Stimulated activated CD4-positive, alpha-beta T cell treated with anti-CD3 and anti-CD28 coated beads, Interleukin-1b, Interleukin-23, amount 100 ng/mL, for 24 hours (primary cell): ENCODE measurements around the gene ABHD18.
"Not testable (repeated sequence)": the region's sequence is repeated elsewhere in the genome, so short reads cannot be mapped to it uniquely, and the experiment has no call there.

Experiments
- DNase-seq, 4 experiments: peaks; one replicate each; pipeline ENCODE4 v3.0.0-alpha.2; 2020; ENCODE audit warnings: low read depth in 4 of 4, low spot score in 1 of 4

ABHD18 gene

GRCh38 chr4:127965062-127965802 lies at the start of gene ABHD18, which contains the start of gene MFSD8:
TSS of gene ABHD18 (plus strand) at chr4:127965406. CDS start at chr4:127982956, 17,550 bp downstream.
TSS of gene MFSD8 (minus strand) at chr4:127965173. CDS start at chr4:127965133, 40 bp downstream.
- DNase-seq, result peak; percentile 94 to 99 (median 98)

GRCh38 chr4:127916512-127916911 lies 48.7 kb upstream of the ABHD18 start:
- no peak for DNase-seq

GRCh38 chr4:127917151-127917550 lies 48.1 kb upstream of the ABHD18 start:
- DNase-seq, result no peak

GRCh38 chr4:127920521-127920920 lies 44.7 kb upstream of the ABHD18 start:
- no peak for DNase-seq

GRCh38 chr4:127922226-127922625 lies 43.0 kb upstream of the ABHD18 start:
- no peak for DNase-seq

GRCh38 chr4:127925720-127926119 lies 39.5 kb upstream of the ABHD18 start:
- not testable (repeated sequence) for DNase-seq

- no peak for DNase-seq
Measured at GRCh38 chr4:127930175-127930574, 35.0 kb upstream of the ABHD18 start.

GRCh38 chr4:127931836-127932235 lies 33.4 kb upstream of the ABHD18 start:
- DNase-seq, result not testable (repeated sequence)

- DNase-seq, result no peak
Measured at GRCh38 chr4:127936974-127937373, 28.2 kb upstream of the ABHD18 start.

- DNase-seq, result no peak
Measured at GRCh38 chr4:127957105-127957504, 8.1 kb upstream of the ABHD18 start.

- no peak for DNase-seq
Measured at GRCh38 chr4:127959794-127960193, 5.4 kb upstream of the ABHD18 start.

GRCh38 chr4:127963633-127964398 lies 1.4 kb upstream of the ABHD18 start:
- DNase-seq, result not testable (repeated sequence)

GRCh38 chr4:127964426-127965061 lies 662 bp upstream of the ABHD18 start:
- DNase-seq, result peak in 1 of 4 experiments; percentile 21

- peak; percentile 28 to 56 (median 39) for DNase-seq
Measured at GRCh38 chr4:127965803-127966175, 583 bp downstream of the ABHD18 start.

- DNase-seq, result no peak
Measured at GRCh38 chr4:127967141-127967775, 2.1 kb downstream of the ABHD18 start.

- DNase-seq, result no peak
Measured at GRCh38 chr4:127968586-127968985, 3.4 kb downstream of the ABHD18 start.

GRCh38 chr4:127970925-127971324 lies 5.7 kb downstream of the ABHD18 start:
- DNase-seq, result not testable (repeated sequence)

GRCh38 chr4:127975121-127975770 lies 10.0 kb downstream of the ABHD18 start:
- DNase-seq, result no peak

- DNase-seq, result no peak
Measured at GRCh38 chr4:127978930-127979329, 13.7 kb downstream of the ABHD18 start.

- DNase-seq, result no peak
Measured at GRCh38 chr4:127982445-127982844, 17.2 kb downstream of the ABHD18 start.

GRCh38 chr4:127985989-127986388 lies 20.8 kb downstream of the ABHD18 start:
- no peak for DNase-seq
